HepG2 (cell line): ENCODE measurements around the gene OR2B2. TPM values are rescaled to one million over a fixed set of nuclear protein-coding genes. Genes with fewer than 3 reads are reported as not detected.

ENCODE experiments used
- ATAC-seq: fragments of 200-7000 bp; cut with Tn5 transposase; 3 replicates; pipeline ENCODE4 v1.9.1; 2020; ENCODE audit warnings: mild to moderate bottlenecking, moderate library complexity
- BruUV-seq: library from RNA; stranded (reverse); fragments of 400-500 nt; replicated peaks from 2 replicates; lab custom pipeline; 2021; lab: Mats Ljungman, UMichigan
- CTCF ChIA-PET: fragments of 300-600 bp; formaldehyde crosslinking; extraction: SDS; loops from one replicate; lab custom pipeline; 2021; ENCODE audit warnings: low total read pairs, inconsistent platforms, low intra/inter-chr PET ratio; lab: Yijun Ruan, JAX
- POLR2A ChIA-PET: fragments of 350-600 bp; sonication (Branson Sonifier 250); formaldehyde crosslinking; loops from one replicate; lab custom pipeline; 2020; ENCODE audit warnings: antibody characterized with exemption, inconsistent platforms; lab: Yijun Ruan, JAX
- DNase-seq: peaks from one replicate; pipeline ENCODE4 v3.0.0-alpha.2; 2015; ENCODE audit warnings: low spot score
- FAIRE-seq: peaks from 3 replicates; lab custom pipeline; 2011; peaks lifted over from hg19 to GRCh38; lab: Jason Lieb, UNC
- H2AFZ ChIP-seq: one replicate; pipeline ENCODE4 v1.6.1; 2011; ENCODE audit warnings: low read length, inconsistent platforms
- H3K27ac ChIP-seq: fragments of 300-600 bp; 3 replicates; pipeline ENCODE4 v1.8.0; 2011; ENCODE audit warnings: mixed run types, mild to moderate bottlenecking, mixed read lengths, low read length, inconsistent platforms; ENCODE audit not compliant: insufficient read depth; ENCODE audit errors: extremely low read length
- H3K27me3 ChIP-seq, 2 experiments: fragments of 200-600 bp in 1 of 2; 2 replicates in 1 of 2; 3 replicates in 1 of 2; pipeline versions ENCODE4 v1.6.0 to v1.8.0; 2011; ENCODE audit warnings: low read length in 2 of 2, mild to moderate bottlenecking in 2 of 2, moderate library complexity in 2 of 2, inconsistent platforms in 1 of 2; ENCODE audit not compliant: insufficient read depth in 2 of 2, control insufficient read depth in 1 of 2
- H3K36me3 ChIP-seq, 2 experiments: fragments of 200-600 bp in 1 of 2; replicated peaks in 1 of 2; 2 replicates in 1 of 2; 3 replicates in 1 of 2; pipeline versions ENCODE4 v1.5.1 to v1.8.0; 2011; ENCODE audit warnings: low read length in 2 of 2, inconsistent platforms in 1 of 2; ENCODE audit not compliant: insufficient read depth in 2 of 2, control insufficient read depth in 1 of 2
- H3K4me1 ChIP-seq: 2 replicates; pipeline ENCODE4 v1.5.1; 2012; ENCODE audit warnings: low read length, inconsistent platforms; ENCODE audit not compliant: insufficient read depth
- H3K4me2 ChIP-seq: 2 replicates; pipeline ENCODE4 v1.6.0; 2011; ENCODE audit warnings: low read depth, low read length, inconsistent platforms
- H3K4me3 ChIP-seq, 3 experiments: fragments of 200-600 bp in 1 of 3; sonication (generic), shearing (Covaris generic) in 1 of 3; replicated peaks in 1 of 3; 2 replicates each; pipeline ENCODE4 v1.5.1; 2011 to 2016; ENCODE audit warnings: low read length in 3 of 3, inconsistent platforms in 2 of 3, low read depth in 2 of 3, mild to moderate bottlenecking in 2 of 3, control low read depth in 1 of 3, mixed read lengths in 1 of 3; ENCODE audit not compliant: insufficient read depth in 1 of 3
- H3K79me2 ChIP-seq: one replicate; pipeline ENCODE4 v1.6.1; 2011; ENCODE audit warnings: low read length, inconsistent platforms; ENCODE audit not compliant: insufficient read depth
- H3K9ac ChIP-seq: 2 replicates; pipeline ENCODE4 v1.6.0; 2011; ENCODE audit warnings: mild to moderate bottlenecking, low read depth, low read length, inconsistent platforms; ENCODE audit not compliant: insufficient read depth
- H3K9me3 ChIP-seq: 2 replicates; pipeline ENCODE4 v1.5.1; 2012; ENCODE audit warnings: mild to moderate bottlenecking, low read length
- H4K20me1 ChIP-seq: 2 replicates; pipeline ENCODE4 v1.6.0; 2011; ENCODE audit warnings: inconsistent platforms, mild to moderate bottlenecking, low read length, moderate library complexity; ENCODE audit not compliant: insufficient read depth
- ARNTL ChIP-seq: sonication (generic); formaldehyde crosslinking; IDR thresholded peaks from 2 replicates; pipeline ENCODE4 v1.4.0; 2020; ENCODE audit warnings: mild to moderate bottlenecking, missing genetic modification reagents
- FOXK1 ChIP-seq: sonication (generic); formaldehyde crosslinking; IDR thresholded peaks from 2 replicates; pipeline ENCODE4 v1.4.0; 2020; ENCODE audit warnings: low read depth, missing genetic modification reagents, borderline replicate concordance
- KDM5A ChIP-seq: fragments of 200-600 bp; sonication (generic); IDR thresholded peaks from 2 replicates; pipeline ENCODE4 v1.7.0; 2018; ENCODE audit warnings: antibody characterized with exemption, mild to moderate bottlenecking, low read length, borderline replicate concordance
- KLF12 ChIP-seq: sonication (generic); formaldehyde crosslinking; IDR thresholded peaks from 2 replicates; pipeline ENCODE4 v1.4.0; 2020; ENCODE audit warnings: missing genetic modification reagents, borderline replicate concordance
- MXI1 ChIP-seq: IDR thresholded peaks from 3 replicates; pipeline ENCODE4 v1.6.1; 2012; ENCODE audit warnings: low read depth, low read length, inconsistent platforms, borderline replicate concordance
- ZBTB38 ChIP-seq: sonication (generic); formaldehyde crosslinking; IDR thresholded peaks from 2 replicates; pipeline ENCODE4 v1.5.1; 2020; ENCODE audit warnings: mild to moderate bottlenecking, missing genetic modification reagents
- ZFP36L2 ChIP-seq: sonication (generic); formaldehyde crosslinking; IDR thresholded peaks from 2 replicates; pipeline ENCODE4 v1.4.0; 2020; ENCODE audit warnings: missing genetic modification reagents
- ZNF230 ChIP-seq: sonication (generic); formaldehyde crosslinking; IDR thresholded peaks from 2 replicates; pipeline ENCODE4 v1.4.0; 2020; ENCODE audit warnings: mild to moderate bottlenecking, missing genetic modification reagents
- ZNF232 ChIP-seq: sonication (generic); formaldehyde crosslinking; IDR thresholded peaks from 2 replicates; pipeline ENCODE4 v1.4.0; 2020; ENCODE audit warnings: missing genetic modification reagents, borderline replicate concordance
- ZNF605 ChIP-seq: sonication (generic); formaldehyde crosslinking; IDR thresholded peaks from 2 replicates; pipeline ENCODE4 v1.8.0; 2022; ENCODE audit warnings: mild to moderate bottlenecking, missing genetic modification reagents
- ZNF768 ChIP-seq: sonication (generic); formaldehyde crosslinking; IDR thresholded peaks from 2 replicates; pipeline ENCODE4 v1.4.0; 2020; ENCODE audit warnings: missing genetic modification reagents
- WGBS: methylation state at CpG from one replicate; pipeline ENCODE4 v1.1.6; 2017; ENCODE audit warnings: low lambda C conversion rate; 5-methylcytosine and 5-hydroxymethylcytosine counted together
- in situ Hi-C: cut with HindIII; loops from 2 replicates; pipeline ENCODE4 v1.10.0; 2017; ENCODE audit warnings: low pct_unique_long_range_greater_than_20kb; ENCODE audit not compliant: extremely low pct_ligation_motif_present
- intact Hi-C: fragments of 100-400 bp; cut with micrococcal nuclease; formaldehyde crosslinking; loops from one replicate; pipeline ENCODE4 v1.10.0; 2022; ENCODE audit not compliant: unreplicated experiment
- polyA plus RNA-seq, 8 experiments: library from polyadenylated mRNA; depleted of rRNA in 3 of 8; stranded (reverse) in 7 of 8; unstranded in 1 of 8; fragments of >200 nt; fragmentation: Illumina TruSeq in 4 of 8; extraction: Trizol in 4 of 8; gene quantifications; 2 replicates each; pipeline versions ENCODE4 v1.2.1 to v1.2.3, GENCODE V29; 2011 to 2016; ENCODE audit warnings: low read depth in 4 of 8, missing spikeins in 1 of 8, mixed read lengths in 1 of 8; ENCODE audit not compliant: insufficient read depth in 1 of 8
- total RNA-seq, 5 experiments: library from RNA; depleted of rRNA; stranded (reverse); fragments of >200 nt; fragmentation: Illumina TruSeq; extraction: Trizol; gene quantifications; 2 replicates each; pipeline ENCODE4 v1.2.3, GENCODE V29; 2016; ENCODE audit warnings: low read depth in 1 of 5
- TF ChIP-seq, protein P1 (sequence below): sonication (generic); formaldehyde crosslinking; IDR thresholded peaks from 2 replicates; pipeline ENCODE4 v1.5.1; 2020; ENCODE audit warnings: mild to moderate bottlenecking, missing genetic modification reagents, moderate library complexity
- TF ChIP-seq, protein P2 (sequence below): sonication (generic); formaldehyde crosslinking; IDR thresholded peaks from 2 replicates; pipeline ENCODE4 v1.4.0; 2020; ENCODE audit warnings: mild to moderate bottlenecking, missing genetic modification reagents

The OR2B2 gene
- total and polyA plus RNA-seq, 2 of the 13 experiments (the other 11 are each of a cell fraction or from before 2014, with no cell fraction given): not detected

DNA sequence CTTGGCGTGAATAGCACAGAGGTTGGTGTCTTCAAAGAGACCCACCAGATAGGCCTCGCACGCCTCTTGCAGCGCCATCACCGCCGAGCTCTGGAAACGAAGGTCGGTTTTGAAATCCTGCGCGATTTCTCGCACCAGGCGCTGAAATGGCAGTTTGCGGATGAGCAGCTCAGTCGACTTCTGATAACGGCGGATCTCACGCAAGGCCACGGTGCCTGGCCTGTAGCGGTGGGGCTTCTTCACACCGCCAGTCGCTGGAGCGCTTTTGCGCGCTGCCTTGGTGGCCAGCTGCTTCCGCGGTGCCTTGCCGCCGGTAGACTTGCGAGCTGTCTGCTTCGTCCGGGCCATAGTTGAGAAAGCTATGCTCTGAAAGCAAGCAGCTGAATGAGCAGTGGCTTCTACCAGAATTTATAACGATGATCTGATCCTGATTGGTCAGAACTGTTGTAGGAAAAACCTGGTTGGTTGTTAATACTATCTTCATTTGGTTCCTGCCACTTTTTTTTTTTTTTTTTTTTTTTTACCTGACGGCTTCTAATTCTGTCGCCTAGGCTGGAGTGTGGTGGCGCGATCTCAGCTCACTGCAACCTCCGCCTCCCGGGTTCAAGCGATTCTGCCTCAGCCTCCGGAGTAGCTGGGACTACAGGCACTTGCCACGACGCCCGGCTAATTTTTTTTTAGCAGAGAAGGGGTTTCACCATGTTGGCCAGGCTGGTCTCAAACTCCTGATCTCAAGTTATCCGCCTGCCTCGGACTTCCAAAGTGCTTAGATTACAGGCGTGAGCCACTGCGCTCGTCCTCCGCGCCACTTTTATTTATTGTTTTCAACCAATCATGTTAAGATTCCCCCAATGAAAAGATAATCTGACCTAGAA is 21.5 kb downstream of the OR2B2 start:
- Histone ChIP-seq H3K4me3 (no peak overlapping the region), H3K9me3 (no peaks in the 10 kb centered on the region), H3K36me3 (no peaks in the 10 kb centered on the region), H3K27ac (no peak overlapping the region), H3K27me3 (no peaks in the 10 kb centered on the region; a peak in 1 of 5 replicates), H4K20me1 (no peaks in the 10 kb centered on the region), H3K79me2 (no peaks in the 10 kb centered on the region), H3K4me2 (peak overlapping the region; percentile 59; the same call in 1 of the 2 replicates), H2AFZ (no peak overlapping the region), H3K9ac (no peak overlapping the region), H3K4me1 (peaks cover 41% of the 10 kb centered on the region)
- intact Hi-C loops (loop anchor here (5.0 to 10.0 kb wide), 2 partner anchors 697 to 1696 kb away; a partner anchor contains a TSS), in situ Hi-C loops (loop anchor here (5.0 to 10.0 kb wide), 2 partner anchors 53 to 376 kb away; a partner anchor contains a TSS)
- DNase-seq: no peak
- CTCF ChIA-PET: no interaction called here
- no TSS peak for BruUV-seq
- no peak for FAIRE-seq
- no peak for ATAC-seq
- POLR2A ChIA-PET: interaction anchor here (0.7 to 1.2 kb wide), 4 partner anchors 46 to 1691 kb away, joined by 3 to 5 read pairs (median 3); a partner anchor contains a TSS
- 96% methylated on average over 50 of the region's 50 CpGs for WGBS
- TF ChIP-seq ZNF230 (CRISPR knock-in tag) (no peak), ZBTB38 (CRISPR knock-in tag) (peak; percentile 87), ARNTL (CRISPR knock-in tag) (no peak), MXI1 (0 out of 3 replicates have a peak, but pooled peaks have one; percentile 20), ZFP36L2 (CRISPR knock-in tag) (no peak), ZNF768 (CRISPR knock-in tag) (peak; percentile 44; the same call in 1 of the 2 replicates), KLF12 (CRISPR knock-in tag) (no peak), FOXK1 (CRISPR knock-in tag) (no peak), KDM5A (no peak), ZNF232 (CRISPR knock-in tag) (no peak), ZNF605 (CRISPR knock-in tag) (no peak)
- TF ChIP-seq, protein P1, sequence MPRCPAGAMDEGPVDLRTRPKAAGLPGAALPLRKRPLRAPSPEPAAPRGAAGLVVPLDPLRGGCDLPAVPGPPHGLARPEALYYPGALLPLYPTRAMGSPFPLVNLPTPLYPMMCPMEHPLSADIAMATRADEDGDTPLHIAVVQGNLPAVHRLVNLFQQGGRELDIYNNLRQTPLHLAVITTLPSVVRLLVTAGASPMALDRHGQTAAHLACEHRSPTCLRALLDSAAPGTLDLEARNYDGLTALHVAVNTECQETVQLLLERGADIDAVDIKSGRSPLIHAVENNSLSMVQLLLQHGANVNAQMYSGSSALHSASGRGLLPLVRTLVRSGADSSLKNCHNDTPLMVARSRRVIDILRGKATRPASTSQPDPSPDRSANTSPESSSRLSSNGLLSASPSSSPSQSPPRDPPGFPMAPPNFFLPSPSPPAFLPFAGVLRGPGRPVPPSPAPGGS (CRISPR knock-in tag): no peak
- TF ChIP-seq, protein P2, sequence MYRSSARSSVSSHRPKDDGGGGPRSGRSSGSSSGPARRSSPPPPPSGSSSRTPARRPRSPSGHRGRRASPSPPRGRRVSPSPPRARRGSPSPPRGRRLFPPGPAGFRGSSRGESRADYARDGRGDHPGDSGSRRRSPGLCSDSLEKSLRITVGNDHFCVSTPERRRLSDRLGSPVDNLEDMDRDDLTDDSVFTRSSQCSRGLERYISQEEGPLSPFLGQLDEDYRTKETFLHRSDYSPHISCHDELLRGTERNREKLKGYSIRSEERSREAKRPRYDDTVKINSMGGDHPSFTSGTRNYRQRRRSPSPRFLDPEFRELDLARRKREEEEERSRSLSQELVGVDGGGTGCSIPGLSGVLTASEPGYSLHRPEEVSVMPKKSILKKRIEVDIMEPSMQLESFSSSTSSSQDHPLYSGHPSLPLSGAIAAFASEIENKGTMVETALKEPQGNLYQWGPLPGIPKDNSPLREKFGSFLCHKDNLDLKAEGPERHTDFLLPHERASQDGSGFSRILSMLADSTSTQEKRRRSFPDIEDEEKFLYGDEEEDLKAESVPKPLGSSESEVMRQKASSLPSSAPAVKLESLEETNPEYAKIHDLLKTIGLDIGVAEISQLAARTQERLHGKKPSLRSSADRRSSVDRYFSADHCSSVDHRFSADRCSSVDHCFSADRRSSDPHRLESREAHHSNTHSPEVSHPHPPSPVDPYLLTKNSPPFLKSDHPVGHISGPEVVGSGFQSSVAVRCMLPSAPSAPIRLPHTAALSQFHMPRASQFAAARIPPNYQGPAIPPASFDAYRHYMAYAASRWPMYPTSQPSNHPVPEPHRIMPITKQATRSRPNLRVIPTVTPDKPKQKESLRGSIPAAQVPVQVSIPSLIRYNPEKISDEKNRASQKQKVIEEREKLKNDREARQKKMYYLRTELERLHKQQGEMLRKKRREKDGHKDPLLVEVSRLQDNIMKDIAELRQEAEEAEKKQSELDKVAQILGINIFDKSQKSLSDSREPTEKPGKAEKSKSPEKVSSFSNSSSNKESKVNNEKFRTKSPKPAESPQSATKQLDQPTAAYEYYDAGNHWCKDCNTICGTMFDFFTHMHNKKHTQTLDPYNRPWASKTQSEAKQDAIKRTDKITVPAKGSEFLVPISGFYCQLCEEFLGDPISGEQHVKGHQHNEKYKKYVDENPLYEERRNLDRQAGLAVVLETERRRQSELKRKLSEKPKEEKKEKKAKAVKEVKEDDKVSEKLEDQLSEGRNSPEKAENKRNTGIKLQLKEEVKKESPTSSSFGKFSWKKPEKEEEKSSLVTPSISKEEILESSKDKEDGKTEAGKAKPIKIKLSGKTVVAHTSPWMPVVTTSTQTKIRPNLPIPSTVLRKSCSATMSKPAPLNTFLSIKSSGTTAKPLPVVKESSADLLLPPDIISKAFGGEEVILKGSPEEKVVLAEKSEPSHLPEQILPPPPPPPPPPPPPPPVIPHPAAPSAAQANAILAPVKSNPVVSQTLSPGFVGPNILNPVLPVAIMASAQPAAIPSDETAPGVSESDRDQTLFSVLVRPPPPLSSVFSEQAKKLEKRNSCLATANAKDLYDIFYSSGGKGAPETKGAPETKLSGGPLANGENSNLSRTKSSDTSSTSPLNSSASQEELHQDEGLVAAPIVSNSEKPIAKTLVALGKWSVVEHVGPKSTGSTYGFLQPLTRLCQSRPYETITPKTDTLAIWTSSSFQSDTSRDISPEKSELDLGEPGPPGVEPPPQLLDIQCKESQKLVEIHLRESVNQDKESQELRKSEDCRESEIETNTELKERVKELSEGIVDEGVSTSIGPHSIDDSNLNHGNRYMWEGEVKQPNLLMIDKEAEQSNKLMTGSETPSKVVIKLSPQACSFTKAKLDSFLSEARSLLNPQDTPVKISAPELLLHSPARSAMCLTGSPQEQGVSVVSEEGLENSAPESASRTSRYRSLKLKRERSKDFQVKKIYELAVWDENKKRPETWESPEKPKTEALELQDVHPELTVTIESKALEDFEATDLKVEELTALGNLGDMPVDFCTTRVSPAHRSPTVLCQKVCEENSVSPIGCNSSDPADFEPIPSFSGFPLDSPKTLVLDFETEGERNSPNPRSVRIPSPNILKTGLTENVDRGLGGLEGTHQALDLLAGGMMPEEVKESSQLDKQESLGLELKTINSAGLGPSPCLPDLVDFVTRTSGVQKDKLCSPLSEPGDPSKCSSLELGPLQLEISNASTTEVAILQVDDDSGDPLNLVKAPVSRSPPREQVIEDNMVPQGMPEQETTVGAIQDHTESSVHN: no peak
